Measurements from ENCODE around the gene SLC6A7.

The SLC6A7 gene

DNA sequence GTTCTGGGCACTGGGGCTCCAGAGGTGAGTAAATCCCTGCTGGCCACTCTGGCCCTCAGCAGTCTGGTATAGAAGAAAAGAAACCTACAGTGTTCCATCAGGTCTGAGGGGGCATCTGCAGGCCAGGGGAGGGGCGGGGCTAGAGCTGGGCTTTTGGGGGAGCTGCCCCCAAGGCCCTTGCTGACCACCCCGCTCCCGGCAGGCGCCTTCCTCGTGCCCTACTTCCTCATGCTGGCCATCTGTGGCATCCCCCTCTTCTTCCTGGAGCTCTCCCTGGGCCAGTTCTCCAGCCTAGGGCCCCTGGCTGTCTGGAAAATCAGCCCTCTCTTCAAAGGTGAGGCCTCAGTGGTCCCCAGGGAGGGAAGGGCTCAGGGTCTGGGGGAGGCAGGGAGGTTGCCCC lies 6.7 kb downstream of the SLC6A7 start:
- no peak for DNase-seq

DNA sequence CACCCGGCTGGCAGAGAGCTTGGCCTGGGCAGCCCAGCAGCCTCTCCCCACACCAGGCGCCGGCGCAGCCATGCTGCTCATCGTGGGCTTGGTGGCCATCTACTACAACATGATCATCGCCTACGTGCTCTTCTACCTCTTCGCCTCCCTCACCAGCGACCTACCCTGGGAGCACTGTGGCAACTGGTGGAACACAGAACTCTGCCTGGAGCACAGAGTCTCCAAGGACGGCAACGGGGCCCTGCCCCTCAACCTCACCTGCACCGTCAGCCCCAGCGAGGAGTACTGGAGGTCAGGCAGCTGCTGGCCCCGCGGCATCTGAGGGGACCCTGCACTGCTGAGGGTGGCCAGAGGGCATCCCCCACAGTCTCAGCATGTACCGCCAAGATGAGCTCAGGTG lies 7.1 kb downstream of the SLC6A7 start:
- DNase-seq = no peak

DNA sequence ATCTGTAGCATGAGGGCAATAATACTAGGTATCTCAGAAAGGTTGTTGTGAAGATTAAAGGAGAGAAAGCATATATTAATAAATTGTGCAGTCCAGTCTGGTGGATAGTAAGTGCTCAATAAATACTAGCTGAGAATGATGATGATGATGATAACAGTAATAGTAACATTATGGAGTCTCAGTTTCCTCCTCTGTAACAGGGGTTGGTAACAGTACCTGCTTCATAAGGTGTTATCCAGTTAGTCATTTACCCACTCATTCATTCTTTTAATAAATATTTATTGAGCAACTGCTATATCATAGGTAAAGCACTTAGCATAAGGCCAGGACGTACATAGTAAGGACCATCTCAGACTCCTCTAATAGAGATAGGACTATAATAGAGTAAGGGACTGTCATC lies 7.6 kb downstream of the SLC6A7 start:
- DNase-seq = no peak

DNA sequence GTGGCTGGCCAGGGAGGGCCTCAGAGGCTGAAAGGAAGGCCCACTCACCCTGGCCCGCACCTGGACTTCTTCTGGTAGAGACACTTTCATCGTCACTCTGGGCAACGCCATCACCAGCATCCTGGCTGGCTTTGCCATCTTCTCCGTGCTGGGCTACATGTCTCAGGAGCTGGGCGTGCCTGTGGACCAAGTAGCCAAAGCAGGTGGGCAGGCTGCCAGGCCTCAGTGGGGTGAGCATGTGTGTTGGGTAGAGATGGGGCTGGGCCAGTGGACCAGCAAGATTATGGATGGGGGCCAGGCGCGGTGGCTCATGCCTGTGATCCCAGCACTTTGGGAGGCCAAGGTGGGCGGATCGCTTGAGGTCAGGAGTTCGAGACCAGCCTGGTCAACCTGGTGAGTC lies 12.6 kb downstream of the SLC6A7 start:
- DNase-seq = no peak

DNA sequence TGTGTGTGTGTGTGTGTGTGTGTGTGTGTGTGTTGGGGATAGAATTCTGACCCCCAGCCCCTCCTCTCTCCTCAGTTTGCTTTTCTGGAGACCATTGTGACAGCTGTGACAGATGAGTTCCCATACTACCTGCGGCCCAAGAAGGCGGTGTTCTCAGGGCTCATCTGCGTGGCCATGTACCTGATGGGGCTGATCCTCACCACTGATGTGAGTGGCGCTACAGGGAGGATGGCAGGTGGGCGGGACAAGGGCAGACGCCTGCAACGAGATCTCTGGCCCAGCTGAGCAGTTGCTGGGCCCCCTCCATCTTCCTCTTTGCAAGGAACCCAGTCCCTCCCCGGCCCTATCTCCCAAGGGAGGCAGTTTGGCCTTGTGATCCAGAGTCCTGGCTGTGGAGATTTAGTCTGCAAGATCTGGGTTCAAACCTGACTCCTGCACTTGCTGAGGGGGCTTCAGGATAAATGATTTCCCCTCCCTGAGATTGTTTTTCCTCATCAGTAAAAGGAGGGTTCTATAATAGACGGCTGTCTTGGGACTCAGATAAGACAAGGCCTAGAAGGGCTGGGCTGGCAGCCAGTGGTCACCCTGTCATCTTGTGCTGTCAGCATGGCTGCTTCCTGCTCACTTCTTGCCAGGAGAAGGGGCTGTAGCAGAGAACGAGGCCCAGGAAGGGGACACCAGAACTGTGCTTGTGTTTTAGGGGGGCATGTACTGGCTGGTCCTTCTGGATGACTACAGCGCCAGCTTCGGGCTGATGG lies 14.1 kb downstream of the SLC6A7 start:
- no peak for DNase-seq

DNA sequence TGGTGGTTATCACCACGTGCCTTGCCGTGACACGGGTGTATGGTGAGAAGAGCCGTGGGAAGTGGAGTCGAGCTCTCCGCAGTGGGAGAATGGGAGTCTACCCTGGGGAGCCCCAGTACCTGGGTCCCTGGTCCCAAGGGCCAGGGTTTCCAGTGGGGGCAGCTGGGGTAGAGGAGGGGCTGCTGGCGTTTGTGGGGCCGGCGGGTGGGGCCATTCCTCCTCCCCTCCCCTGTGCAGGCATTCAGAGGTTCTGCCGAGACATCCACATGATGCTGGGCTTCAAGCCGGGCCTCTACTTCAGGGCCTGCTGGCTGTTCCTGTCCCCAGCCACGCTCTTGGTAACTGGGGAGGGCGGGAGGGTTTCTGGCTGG lies 14.7 kb downstream of the SLC6A7 start:
- no peak for DNase-seq

DNA sequence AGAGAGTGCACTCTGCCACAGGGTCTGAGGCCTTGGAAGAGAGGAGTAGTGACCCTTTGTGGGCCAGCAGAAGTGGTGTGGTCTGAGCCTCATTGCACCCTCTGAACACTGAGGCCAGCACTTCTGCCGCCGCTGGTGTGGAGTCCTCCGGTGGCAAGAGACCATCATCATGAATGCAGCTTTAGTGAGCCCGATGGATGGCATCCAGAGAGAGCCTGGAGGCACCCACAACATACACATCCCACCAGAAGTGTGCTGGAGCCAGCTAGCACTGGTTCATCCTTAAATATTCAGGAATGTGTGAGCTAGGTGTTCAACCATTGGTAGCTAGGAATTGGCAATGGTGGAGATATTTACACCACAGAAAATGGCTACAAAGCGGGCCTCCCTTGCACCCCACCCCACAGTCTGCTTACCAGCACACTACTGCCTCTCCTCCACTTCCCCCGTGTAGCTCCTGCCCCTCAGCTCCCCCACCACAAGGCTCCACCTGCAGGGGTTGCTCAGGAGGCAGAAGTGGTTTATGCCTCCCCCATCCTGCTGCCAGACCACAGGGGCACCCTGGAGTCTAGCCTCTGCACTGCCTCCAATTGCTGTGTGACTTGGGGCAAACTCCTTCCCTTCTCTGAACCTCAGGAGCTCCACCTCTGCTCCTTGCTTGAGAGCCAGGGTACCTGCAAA lies 16.4 kb downstream of the SLC6A7 start:
- peak in 1 of 5 experiments; percentile 6 for DNase-seq

DNA sequence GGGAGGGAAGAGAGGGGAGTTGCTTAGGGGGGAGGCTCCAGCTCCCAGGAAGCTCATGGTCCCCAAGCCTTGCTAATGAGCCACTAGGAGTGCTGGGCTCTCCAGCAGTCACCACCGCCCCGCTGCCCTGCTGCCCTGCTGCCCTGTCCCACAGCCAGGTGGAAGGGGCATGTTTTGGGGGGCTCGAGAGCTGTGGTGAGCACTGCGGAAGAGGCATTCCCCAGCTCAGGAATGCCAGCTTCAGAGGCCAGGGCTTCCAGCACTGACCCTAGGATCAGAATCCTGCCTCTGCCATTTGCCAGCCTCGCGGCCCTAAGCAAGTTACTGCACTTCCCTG lies 16.9 kb downstream of the SLC6A7 start:
- DNase-seq = no peak

DNA sequence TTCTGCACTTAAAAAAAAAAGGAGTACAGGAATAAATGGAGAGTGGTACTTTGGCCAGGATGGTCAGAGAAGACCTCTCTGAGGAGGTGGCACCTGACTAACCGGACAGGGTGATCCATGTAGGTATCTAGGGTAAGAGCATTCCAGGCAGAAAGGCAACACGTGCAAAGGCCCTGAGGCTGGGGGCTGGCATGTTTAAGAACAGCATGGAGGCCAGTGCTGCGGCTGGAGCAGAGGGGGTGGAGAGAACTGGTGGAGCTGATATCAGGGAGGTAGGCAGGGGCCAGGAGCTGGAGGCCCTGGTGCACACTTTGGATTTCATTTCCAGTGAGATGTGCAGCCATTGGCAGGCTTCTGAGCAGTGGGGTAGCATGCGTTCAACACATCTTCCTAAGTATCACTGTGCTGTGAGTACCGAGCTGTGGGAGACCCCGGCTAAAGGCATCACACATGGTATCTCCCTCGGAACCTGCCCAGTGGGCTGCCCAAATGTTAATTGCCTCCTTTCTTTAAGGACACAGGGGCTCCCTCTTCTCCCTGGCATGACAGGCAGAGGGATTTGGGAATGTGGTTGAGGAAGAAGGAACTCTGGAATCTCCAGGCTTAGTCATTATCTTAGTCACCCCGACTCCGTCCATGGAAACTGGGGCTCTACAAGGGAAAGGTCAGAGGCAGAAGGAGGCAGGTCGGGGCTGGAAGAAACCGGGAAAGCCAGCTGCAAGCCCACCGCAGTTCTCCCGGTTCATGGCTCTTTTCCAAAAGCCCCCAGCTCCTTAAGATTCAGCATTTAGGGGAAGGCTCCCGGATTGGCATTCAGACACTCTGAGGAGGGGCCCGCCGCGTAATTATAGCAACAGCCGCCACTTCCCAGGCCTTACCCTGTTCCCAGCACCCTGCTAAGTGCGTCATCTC lies 18.6 kb downstream of the SLC6A7 start:
- no peak for DNase-seq

DNA sequence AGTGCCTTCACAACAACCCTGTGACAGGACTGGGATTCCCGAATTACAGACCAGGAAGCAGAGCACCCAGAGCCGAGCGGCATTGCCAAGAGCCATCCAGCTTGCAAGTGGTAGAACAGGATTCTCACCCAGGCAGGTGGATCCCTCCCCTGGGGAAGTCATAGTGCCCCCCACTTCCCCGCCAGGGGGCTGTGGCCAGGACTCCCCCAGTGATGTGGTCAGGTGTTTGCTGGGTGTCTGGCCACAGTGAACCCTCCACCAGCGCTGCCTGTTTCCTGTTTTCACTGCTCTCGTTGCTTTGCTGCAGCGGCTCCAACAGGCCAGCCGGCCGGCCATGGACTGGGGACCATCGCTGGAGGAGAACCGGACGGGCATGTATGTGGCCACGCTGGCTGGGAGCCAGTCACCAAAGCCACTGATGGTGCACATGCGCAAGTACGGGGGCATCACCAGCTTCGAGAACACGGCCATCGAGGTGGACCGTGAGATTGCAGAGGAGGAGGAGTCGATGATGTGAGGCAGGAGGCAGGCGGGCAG lies 19.3 kb downstream of the SLC6A7 start:
- DNase-seq = peak in 1 of 5 experiments; percentile 48

DNA sequence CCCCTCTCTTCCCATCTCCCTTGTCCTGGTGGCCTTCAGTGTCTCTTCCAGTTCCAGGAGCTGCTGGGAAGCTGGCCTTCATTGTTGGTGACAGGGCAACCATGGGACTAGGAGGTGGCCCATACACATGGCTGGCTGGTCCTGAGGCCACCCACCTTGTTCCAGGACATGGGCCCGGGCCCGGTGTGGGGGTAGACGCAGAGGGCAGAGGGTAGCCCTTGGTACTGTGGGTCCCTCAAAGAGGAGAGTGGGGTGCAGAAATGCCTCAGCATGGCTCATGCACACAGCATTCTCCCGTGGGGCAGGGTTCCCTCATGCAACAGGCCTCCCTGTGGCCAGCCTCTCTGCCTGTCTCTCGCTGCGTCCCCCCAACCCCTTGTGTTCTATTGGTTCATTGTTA lies 20.8 kb downstream of the SLC6A7 start:
- no peak for DNase-seq

DNA sequence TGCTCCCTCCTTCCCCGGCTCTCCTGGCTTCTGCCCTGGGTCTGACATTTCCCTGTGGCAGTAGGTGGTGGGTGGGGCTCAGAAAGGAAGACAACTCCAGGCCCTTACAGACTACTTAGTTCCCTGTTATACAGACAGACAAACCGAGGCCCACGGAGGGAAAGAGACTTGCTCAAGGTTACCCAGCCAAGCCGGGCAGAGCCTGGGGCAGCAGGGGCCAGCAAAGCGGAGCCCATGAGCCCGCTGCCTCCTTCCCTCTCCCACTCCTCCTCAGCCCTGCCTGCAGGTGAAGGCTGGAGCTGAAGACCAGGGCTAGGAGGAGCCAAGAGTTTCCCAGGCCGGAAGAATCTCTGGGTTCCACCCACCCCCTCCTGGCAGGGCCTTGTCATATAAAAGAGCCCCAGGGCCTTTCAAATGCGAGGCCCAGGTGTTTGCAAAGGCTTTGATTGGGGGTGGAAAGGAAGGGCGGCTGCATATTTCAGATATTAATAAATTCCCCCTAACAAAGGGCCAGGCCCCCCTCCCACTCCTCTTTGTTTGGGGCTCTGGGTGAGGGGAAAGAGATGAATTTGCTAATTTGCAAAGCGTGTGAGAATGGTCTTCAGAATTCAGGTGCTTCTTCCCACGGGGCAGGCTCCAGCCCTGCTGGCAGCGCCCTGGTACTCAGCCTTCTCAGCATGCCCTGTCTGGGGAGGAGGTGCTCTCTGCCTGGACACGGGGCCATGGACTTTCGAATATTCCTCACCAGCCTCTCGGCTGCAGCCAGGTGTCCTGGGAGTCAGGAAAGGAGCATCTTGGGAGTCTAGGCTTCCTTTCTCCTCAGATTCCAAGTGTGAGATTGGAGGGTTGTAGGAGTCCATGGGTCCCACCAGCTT lies 21.5 kb downstream of the SLC6A7 start:
- no peak for DNase-seq

DNA sequence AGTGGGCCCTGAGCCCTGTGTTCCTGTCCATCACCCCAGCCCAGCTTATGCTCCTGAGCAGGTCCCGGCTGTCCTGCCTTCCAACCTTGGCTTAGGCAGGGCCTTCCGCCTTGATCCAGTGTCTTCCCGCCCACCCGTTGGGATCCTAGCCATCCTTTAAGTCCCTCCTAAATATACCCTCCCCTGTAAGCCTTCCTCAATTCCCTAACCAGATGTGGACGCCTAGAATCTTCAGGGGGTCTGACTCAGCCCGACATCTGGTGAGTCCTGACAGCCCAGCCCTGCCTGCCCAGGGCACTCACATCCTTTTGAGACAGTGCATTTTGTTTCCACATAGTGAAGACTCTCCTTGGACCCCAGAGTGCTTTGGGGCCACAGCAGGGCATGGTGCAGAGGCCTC lies 23.7 kb downstream of the SLC6A7 start:
- no peak for DNase-seq

DNA sequence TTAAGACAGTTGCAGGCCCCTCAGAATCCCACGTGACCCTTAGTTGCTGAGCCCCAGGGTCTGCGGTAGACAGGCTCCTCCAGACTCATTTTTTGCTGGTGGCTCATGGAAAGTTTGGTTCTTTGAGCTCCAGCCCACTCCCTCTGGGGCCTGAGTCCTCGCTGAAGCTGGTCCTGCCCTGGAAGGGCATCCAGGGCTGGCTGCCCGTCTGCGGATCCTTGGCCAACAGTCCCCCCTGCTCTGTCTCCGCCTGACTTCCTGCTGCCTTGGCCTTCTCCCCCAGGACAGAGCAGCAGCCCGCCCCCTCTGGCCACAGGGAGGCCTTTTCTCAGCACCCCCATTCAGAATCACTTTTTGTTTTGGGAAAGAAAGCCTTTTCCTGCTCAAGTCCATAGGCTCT lies 24.4 kb downstream of the SLC6A7 start:
- no peak for DNase-seq

DNA sequence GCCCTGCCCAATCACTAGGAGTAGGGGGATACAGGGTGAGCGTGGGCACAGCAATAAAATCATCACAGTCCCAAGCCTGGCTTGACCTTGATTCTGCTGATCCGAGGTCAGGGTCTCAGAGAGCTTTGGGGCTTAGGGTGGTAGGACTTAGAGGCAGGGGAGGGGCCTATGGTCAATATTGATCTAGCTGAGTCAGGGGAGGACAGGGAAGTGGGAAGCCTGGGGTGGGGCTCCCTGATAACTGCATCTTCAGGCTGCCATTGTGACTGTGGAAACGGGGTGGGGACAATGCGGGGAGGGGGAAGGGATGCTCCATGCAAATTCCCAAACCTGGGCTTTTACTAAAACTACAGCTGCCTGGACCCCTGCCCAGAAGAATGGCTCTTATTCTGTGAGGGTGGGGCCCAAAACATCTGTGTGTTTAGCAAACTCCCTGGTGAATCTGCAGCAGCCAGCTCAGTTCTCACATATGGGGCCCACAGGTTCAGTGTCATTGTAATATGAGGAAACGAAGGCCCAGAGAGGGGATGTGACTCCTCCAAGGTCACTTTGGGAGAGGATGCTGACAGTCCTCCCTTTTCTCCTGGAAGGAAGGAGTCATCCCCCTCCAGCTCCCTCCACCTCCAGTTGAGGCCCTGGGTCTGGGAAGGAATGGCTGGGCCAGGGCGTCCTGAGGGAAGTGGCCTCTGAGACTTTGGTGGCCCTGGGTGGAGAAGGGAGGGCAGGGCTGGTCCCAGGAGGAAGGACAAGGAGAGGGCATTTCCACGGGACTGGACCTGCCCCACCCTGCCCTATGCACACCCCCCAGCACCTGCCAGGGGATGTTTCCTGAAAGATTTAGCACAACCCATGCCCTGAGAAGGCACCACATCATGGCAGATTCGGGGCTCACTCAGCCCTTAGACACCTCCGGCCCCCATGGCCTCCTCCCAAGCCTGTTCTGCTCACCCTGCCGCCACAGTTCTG lies 26.4 kb downstream of the SLC6A7 start:
- no peak for DNase-seq

DNA sequence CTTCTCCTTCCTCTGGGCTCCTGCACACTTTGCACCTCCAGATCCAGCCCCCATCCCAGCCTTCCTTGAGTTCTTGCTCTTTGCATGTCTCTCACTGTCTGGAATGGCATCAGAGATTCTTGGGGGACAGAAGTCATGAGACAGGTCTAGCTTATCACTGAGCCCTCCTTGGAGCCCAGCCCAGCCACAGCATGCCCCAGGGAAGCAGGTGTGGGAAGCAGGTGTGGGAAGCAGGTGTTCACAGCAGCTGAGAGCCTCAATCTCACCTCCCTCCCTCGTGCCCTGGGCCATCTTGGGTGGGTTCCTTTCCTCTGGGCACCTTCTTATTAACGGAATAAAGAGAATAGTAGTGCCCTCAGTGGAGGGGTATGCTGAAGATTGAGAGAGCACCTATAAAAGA lies 27.2 kb downstream of the SLC6A7 start:
- no peak for DNase-seq

DNA sequence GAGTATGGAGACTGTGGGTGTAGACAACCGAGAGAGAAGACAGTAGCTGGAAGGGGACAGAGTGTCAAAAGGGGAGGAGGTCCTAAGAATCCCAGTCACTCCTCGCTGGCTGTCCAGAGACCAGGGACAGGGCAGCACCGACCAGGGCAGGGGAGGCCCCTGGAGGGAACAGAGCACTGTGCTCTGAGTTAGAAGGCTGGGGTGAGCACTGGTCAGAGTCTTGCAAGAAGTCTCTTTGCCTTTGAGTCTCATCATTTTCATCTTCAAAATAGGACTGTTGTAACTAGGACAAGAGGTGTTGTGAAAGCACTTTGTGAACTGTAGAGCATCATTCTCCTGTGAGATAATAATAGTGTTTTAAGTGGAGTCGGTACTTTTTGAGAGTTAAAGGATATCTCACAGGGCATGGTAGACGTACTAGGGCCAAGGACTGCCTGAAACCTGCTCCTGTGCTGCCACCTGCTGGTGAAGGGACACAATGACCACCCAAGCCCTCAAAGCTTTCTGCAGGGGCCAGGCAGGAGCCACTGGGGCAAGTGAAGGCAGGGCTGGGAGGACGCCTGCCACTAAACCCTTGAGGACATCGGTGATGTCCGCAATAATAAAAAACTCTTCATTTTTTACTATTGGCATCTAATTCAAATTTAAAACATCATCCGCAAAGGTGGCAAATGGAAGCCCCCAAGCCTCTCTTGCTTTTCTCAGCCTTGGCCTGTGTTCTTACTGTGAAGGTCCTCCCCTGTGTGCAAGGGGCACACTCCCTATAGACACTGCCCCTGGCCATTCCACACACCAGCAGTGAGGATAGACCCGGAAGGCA lies 28.2 kb downstream of the SLC6A7 start:
- DNase-seq = peak; percentile 36 to 73 (median 61)

DNA sequence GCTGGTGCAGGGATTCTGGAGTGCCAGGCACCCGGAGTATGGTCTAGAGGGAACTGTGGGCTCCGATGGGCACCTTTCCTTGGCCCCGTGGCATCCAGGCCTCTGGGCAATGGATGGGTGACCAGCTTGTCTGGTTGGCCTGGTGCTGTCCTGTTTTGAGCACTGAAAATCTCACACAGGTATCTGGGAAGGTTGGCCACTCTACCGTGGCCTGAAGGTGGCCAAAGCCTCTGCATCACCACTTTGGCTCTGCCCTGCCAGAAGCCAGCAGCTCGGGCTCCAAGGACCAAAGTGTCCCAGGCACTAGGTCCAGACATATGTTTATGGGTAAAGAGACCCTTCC lies 28.8 kb downstream of the SLC6A7 start:
- DNase-seq = no peak

DNA sequence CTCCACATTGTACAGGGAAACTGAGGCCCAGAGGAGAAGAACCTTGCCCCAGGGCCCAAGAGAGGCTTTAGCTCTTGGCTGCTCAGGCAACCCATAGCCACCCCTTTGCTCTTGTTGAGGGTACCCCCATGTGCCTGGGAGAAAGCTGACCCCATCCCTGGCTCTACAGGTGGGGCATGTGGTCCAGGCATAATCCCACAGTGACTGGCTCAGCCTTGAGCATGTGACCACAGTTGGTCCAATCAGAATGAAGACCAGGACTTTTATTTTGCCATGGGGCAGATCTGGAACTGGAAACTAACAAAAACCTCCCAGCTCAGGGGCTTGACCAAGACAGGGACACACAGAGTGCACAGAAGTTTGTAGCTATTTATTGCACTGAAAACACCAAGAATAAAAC lies 29.3 kb downstream of the SLC6A7 start:
- no peak for DNase-seq

DNA sequence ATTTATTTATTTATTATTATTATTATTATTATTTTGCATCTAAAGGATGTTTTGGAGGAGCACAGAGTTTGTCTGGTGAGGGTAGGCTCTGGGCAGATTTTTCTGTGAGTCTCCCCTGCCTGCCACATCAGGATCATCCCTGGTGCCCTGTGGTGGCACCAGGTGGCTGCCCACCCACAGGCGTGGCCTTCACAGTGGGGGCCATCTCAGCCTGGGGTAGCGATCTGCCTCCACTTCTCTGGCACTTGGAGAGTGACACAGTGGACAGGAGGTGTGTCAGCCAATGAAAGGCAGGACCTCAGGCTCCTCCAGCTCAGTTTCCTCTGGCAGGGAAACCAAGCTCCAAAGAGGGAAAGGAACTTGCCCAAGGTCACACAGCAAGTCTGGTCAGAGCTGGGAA lies 30.0 kb downstream of the SLC6A7 start:
- no peak for DNase-seq
